Esophagus squamous epithelium (tissue), 4 donors: ENCODE data around the gene MOSMO.
"Not testable (repeated sequence)": the region's sequence is repeated elsewhere in the genome, so short reads cannot be mapped to it uniquely, and the experiment has no call there.

Source experiments
- CTCF ChIP-seq, 6 experiments: fragments of 450-650 bp in 4 of 6; fragments of 200-600 bp in 2 of 6; sonication (generic) in 2 of 6; IDR thresholded peaks; one replicate each; pipeline ENCODE4 v1.5.1; 2016 to 2019; ENCODE audit warnings: antibody characterized with exemption in 6 of 6, mild to moderate bottlenecking in 4 of 6, moderate library complexity in 4 of 6
- POLR2A ChIP-seq, 4 donors: fragments of 450-650 bp; IDR thresholded peaks; one replicate each; pipeline ENCODE4 v1.6.1; 2017; ENCODE audit warnings: antibody characterized with exemption in 4 of 4, mild to moderate bottlenecking in 4 of 4, moderate library complexity in 3 of 4

- TF ChIP-seq CTCF, POLR2A (IDR thresholded peaks at IDR 0.05): not testable (repeated sequence)
Measured at GRCh38 chr16:22024785-22025184, 16.9 kb downstream of the MOSMO start.
